HG03342 (cell line): Measurements from ENCODE around the gene BLOC1S5.
"Not testable (repeated sequence)": the region's sequence is repeated elsewhere in the genome, so short reads cannot be mapped to it uniquely, and the experiment has no call there.

Experiments
- ATAC-seq: cut with Tn5 transposase; IDR thresholded peaks from one replicate; pipeline ENCODE4 v1.9.1; 2021; ENCODE audit warnings: mild to moderate bottlenecking, moderate library complexity; ENCODE audit not compliant: unreplicated experiment

BLOC1S5 gene

GRCh38 chr6:7998103-7998725, 66.0 kb downstream of the BLOC1S5 start:
- no peak for ATAC-seq

DNA sequence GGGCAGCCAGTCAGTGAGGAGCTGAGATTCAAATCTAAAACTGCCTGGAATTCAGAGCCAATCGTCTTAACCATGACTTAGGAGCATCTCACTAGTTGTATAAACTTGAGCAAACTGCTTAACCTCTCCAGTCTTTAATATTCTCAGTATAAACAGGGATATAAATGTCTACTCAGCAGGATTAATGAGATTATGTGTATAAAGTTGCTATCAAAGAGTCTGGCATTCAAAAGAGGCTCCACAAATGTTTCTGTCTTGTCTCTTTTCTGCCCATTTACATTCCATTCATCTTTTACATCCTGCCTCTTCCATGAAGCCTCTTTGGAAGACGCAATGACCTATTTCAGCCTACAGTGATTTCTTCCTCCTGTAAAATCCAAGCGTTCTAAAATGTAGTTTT, 66.9 kb downstream of the BLOC1S5 start:
- no peak for ATAC-seq

GRCh38 chr6:7996538-7997111, 67.6 kb downstream of the BLOC1S5 start:
- no peak for ATAC-seq

GRCh38 chr6:7993952-7994351, 70.2 kb downstream of the BLOC1S5 start:
- no peak for ATAC-seq

DNA sequence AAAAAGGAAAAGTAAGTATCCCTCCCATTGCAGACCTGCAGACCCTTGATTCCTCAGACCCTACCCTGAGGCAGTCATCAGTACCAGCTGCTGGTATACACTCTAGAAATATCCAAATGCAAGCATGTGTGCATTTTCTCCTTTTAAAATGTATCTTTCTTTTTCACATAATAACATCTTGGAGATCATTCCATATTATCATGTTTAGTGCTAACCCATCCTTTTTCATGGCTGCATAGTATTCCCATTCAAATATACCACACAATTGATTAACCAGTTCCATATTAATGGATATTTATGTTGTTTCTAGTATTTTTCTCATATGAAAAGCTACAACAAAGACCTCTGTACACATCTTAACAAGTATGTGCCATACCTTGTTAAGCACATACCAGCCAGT, 70.8 kb downstream of the BLOC1S5 start:
- no peak for ATAC-seq

- ATAC-seq: peak; percentile 94
Observed at GRCh38 chr6:7992002-7992815, 72.0 kb downstream of the BLOC1S5 start.

- peak; percentile 31 for ATAC-seq
Observed at GRCh38 chr6:7991536-7991935, 72.7 kb downstream of the BLOC1S5 start.

DNA sequence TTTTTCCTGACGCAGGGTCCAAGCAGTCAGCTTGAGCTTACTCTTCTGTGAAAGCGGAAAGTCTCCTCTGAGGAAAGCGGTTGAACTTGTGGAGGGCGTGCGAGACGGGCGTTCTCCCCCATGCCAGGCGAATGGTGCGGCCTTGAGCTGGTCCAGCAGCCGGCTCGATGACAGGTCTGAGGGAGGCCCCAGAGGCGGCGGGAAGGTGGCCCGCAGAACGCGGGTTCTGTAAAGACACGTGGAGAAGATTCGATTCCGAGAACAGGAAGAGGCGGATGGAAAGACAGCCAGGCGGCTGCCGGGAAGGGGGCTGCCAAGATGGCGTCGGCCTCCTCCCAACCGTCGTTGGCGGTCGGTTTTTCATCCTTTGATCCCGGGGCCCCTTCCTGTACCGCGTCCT, 78.0 kb downstream of the BLOC1S5 start:
- no peak for ATAC-seq

DNA sequence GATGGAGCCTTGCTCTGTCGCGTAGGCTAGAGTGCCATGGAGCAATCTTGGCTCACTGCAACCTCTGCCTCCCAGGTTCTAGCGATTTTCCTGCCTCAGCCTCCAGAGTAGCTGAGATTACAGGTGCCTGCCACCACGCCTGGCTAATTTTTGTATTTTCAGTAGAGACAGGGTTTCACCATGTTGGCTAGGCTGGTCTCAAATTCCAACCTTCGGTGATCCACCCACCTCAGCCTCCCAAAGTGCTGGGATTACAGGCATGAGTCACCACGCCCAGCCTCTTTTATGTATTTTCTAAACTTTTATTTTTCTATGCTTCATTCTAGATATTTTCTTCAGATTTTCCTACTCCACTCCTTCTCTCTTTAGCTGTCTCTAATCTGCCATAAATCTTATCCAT, 80.2 kb downstream of the BLOC1S5 start:
- not testable (repeated sequence) for ATAC-seq

DNA sequence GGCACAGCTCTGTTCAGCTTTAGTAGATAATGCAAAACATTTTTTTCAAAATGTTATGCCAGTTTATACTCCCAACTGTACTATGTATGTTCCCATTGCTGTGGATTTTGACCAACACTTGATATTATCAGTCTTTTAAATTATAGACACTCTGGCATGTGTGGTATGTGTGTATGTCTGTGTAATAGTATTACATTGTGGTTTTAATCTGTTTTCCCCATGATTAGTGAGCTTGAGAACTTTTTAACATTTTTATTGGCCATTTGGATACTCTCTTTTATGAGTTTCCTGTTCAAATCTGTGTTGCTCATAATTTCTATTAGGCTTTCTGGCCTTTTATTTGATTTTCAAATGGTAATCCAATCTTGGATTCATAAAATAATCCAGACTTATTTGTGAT, 84.4 kb downstream of the BLOC1S5 start:
- no peak for ATAC-seq

- peak; percentile 71 for ATAC-seq
Observed at GRCh38 chr6:7978736-7979135, 85.5 kb downstream of the BLOC1S5 start.

DNA sequence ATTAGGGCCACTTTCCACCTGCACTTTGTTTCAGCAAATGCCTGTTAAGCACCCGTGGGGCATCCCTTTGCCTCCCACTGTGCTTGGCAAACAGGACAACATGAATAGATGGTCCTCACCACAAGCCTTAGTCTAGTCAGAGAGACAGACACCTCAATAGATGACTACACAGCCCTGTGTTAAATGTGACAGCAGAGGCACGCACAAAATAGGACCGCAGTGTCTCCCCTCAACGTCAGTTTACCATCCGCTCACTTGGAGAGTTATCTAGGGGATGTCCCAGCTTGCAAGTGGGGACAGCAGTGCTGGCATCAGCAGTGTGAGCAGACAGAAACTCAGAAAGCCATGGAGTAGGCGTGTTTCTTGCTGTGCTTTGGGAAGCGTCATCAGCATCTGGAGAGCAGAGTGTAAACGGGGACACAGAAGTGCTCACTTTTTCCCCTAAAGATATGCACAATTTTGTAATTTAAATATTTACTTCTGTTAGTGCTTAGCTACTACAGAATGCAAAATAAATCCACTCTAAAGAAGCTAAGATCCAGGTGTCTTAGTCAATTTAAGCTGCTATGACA, 87.6 kb downstream of the BLOC1S5 start:
- no peak for ATAC-seq

DNA sequence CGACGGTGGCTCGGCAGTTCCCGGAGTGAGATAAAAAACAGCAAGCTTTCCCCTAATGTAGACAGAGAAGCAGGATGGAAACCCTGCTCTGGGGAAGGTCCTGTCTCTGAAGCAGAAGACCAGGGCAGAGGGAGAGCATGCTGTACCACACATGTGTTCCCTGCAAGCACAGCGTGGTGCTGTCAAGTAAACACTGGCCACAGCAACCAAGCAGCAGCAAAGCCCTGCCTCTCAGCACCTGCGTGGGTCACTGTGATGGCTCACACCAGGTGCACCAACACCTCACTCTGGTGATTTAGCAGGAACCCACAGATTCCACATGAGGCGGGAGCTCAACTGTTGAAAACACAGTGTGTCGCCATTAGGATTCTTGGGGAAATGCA, 88.4 kb downstream of the BLOC1S5 start:
- no peak for ATAC-seq

- ATAC-seq: peak; percentile 45
Observed at GRCh38 chr6:7974938-7975763, 89.0 kb downstream of the BLOC1S5 start.

- no peak for ATAC-seq
Observed at GRCh38 chr6:7974565-7974937, 89.6 kb downstream of the BLOC1S5 start.

DNA sequence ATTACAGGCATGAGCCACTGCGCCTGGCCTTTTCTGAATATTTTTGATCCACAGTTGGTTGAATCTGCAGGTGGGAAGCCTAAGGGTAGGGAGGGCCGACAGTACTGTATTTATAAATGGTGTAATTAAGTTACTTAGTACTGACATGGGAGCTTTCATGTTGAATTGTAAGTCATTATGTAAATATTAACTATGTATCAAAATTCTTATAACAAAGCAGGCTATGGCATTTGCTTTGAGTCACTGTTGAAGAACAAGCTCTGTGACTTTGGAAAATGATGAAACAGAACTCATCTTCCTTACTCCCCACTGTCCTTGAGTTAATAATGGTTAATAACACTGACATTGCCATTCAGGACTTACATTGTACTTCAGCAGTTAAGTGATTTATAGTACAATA, 90.6 kb downstream of the BLOC1S5 start:
- ATAC-seq: no peak

DNA sequence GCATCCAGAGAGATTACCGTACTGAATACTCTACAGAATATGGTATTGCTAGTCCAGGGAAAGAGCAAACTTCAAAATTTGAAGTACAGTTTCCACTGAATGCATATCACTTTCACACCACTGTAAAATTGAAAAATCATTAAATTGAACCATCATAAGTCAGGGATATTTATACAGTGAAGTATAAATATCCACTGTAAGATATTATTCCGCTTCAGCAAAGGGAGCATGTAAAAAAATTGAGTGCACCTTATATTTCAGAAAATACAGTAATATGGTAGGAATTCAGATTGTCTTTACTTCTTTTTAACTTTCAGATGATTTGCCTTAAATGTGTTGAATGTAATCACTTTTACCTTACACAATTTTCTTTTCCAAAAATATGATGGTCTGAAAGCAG, 92.7 kb downstream of the BLOC1S5 start:
- no peak for ATAC-seq

DNA sequence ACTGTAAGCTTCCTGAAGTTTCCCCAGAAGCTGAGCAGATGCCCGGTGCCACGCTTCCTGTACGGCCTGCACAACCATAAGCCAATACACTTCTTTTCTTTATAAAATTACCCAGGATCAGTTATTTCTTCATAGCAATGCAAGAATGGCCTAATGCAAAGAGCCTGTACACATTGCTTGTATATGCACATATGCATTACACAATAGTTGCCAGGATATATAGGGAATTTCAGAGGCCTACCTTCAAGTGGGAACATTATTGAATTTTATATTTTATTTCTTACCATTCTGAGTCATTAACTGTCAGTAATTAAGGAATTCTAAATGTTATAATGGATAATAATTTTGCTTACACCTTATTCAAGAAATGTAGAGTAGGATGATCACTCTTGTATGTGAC, 93.6 kb downstream of the BLOC1S5 start:
- no peak for ATAC-seq
